Measurements from ENCODE around the gene HOXA7.
A peak's percentile ranks its signal among the peaks of the same experiment; 100 is the strongest.

The HOXA7 gene

GRCh38 chr7:27181795-27182275, 25.4 kb upstream of the HOXA7 start:
- no peak for DNase-seq

- no peak for DNase-seq
Measured at GRCh38 chr7:27180431-27181420, 24.3 kb upstream of the HOXA7 start.

GRCh38 chr7:27179503-27180430, 23.3 kb upstream of the HOXA7 start:
- peak; percentile 17 to 45 (median 20) for DNase-seq

- DNase-seq = no peak
Measured at GRCh38 chr7:27179030-27179429, 22.6 kb upstream of the HOXA7 start.

- no peak for DNase-seq
Measured at GRCh38 chr7:27178366-27178765, 21.9 kb upstream of the HOXA7 start.

GRCh38 chr7:27177795-27178320, 21.4 kb upstream of the HOXA7 start:
- no peak for DNase-seq

- DNase-seq = no peak
Measured at GRCh38 chr7:27176962-27177794, 20.7 kb upstream of the HOXA7 start.

GRCh38 chr7:27176524-27176845, 20.0 kb upstream of the HOXA7 start:
- DNase-seq = no peak

- no peak for DNase-seq
Measured at GRCh38 chr7:27175626-27176523, 19.4 kb upstream of the HOXA7 start.

- no peak for DNase-seq
Measured at GRCh38 chr7:27174874-27175625, 18.6 kb upstream of the HOXA7 start.

GRCh38 chr7:27173956-27174873, 17.7 kb upstream of the HOXA7 start, which contains the start of gene HOXA10:
TSS of gene HOXA10 (minus strand) at chr7:27174320. CDS start at chr7:27174306, 14 bp downstream.
- no peak for DNase-seq

GRCh38 chr7:27173511-27173955, 17.1 kb upstream of the HOXA7 start:
- DNase-seq = no peak

- no peak for DNase-seq
Measured at GRCh38 chr7:27172823-27173510, 16.5 kb upstream of the HOXA7 start.

- DNase-seq = no peak
Measured at GRCh38 chr7:27172315-27172774, 15.9 kb upstream of the HOXA7 start.

- no peak for DNase-seq
Measured at GRCh38 chr7:27171637-27172314, 15.3 kb upstream of the HOXA7 start.

GRCh38 chr7:27171325-27171636, 14.8 kb upstream of the HOXA7 start:
- DNase-seq = no peak

- no peak for DNase-seq
Measured at GRCh38 chr7:27170426-27171324, 14.2 kb upstream of the HOXA7 start.

Measured in activated CD4-positive, CD25-positive, alpha-beta regulatory T cell (primary cell).